Effector memory CD4-positive, alpha-beta T cell (primary cell): ENCODE results near the gene TTC24.
"Not testable (repeated sequence)": the region's sequence is repeated elsewhere in the genome, so short reads cannot be mapped to it uniquely, and the experiment has no call there.

Experiments used
- DNase-seq, 3 donors: peaks; one replicate each; pipeline ENCODE4 v3.0.0-alpha.2; 2020
- H3K27ac ChIP-seq: 2 replicates; pipeline ENCODE4 v1.7.0; 2013; ENCODE audit warnings: mild to moderate bottlenecking, low read length, moderate library complexity; ENCODE audit not compliant: insufficient read depth, poor library complexity, severe bottlenecking
- H3K27me3 ChIP-seq: replicated peaks from 2 replicates; pipeline ENCODE4 v1.7.0; 2013; ENCODE audit warnings: mild to moderate bottlenecking, low read length; ENCODE audit not compliant: insufficient read depth, control insufficient read depth, poor library complexity, severe bottlenecking
- H3K36me3 ChIP-seq: 2 replicates; pipeline ENCODE4 v1.7.0; 2013; ENCODE audit warnings: mild to moderate bottlenecking, low read length, moderate library complexity; ENCODE audit not compliant: control insufficient read depth, insufficient read depth
- H3K4me1 ChIP-seq: 2 replicates; pipeline ENCODE4 v1.7.0; 2013; ENCODE audit warnings: low read length, mild to moderate bottlenecking; ENCODE audit not compliant: control insufficient read depth, insufficient read depth, poor library complexity, severe bottlenecking
- H3K4me3 ChIP-seq: 2 replicates; pipeline ENCODE4 v1.7.0; 2013; ENCODE audit warnings: low read length, low read depth, mild to moderate bottlenecking; ENCODE audit not compliant: insufficient read depth, poor library complexity, severe bottlenecking
- H3K9me3 ChIP-seq: 2 replicates; pipeline ENCODE4 v1.7.0; 2013; ENCODE audit warnings: mild to moderate bottlenecking, low read length, moderate library complexity; ENCODE audit not compliant: control insufficient read depth

The TTC24 gene

GRCh38 chr1:156601892-156602291, 22.4 kb downstream of the TTC24 start:
- Histone ChIP-seq H3K36me3 (peaks cover 19% of the 10 kb centered on the region), H3K27me3 (no peaks in the 10 kb centered on the region), H3K27ac (peak overlapping the region; percentile 72), H3K4me3 (peak overlapping the region; percentile 79), H3K4me1 (peaks cover 5% of the 10 kb centered on the region), H3K9me3 (no peaks in the 10 kb centered on the region)
- no peak for DNase-seq

GRCh38 chr1:156602557-156602993, 23.1 kb downstream of the TTC24 start:
- H3K4me3 ChIP-seq: peak overlapping the region; percentile 4
- H3K27me3 ChIP-seq: no peaks in the 10 kb centered on the region
- peaks cover 5% of the 10 kb centered on the region for H3K4me1 ChIP-seq
- no peaks in the 10 kb centered on the region for H3K9me3 ChIP-seq
- H3K27ac ChIP-seq: no peak overlapping the region
- no peak for DNase-seq
- H3K36me3 ChIP-seq: peaks cover 13% of the 10 kb centered on the region

- not testable (repeated sequence) for H3K4me3 ChIP-seq, H3K27ac ChIP-seq
These were observed 27.8 kb downstream of the TTC24 start for GRCh38 chr1:156607344-156607743.

GRCh38 chr1:156608036-156608674, 28.6 kb downstream of the TTC24 start:
- H3K4me1 ChIP-seq: no peaks in the 10 kb centered on the region
- H3K27ac ChIP-seq: no peak overlapping the region
- no peaks in the 10 kb centered on the region for H3K9me3 ChIP-seq
- no peaks in the 10 kb centered on the region for H3K36me3 ChIP-seq
- DNase-seq: peak in 2 of 3 donors; percentile 14 to 43
- H3K27me3 ChIP-seq: no peaks in the 10 kb centered on the region
- no peak overlapping the region for H3K4me3 ChIP-seq

More at GRCh38 chr1:156607344-156607743, 27.8 kb downstream of the TTC24 start:
- H3K27me3 ChIP-seq, DNase-seq, H3K4me1 ChIP-seq, H3K9me3 ChIP-seq, H3K36me3 ChIP-seq: not testable (repeated sequence)

- H3K36me3 ChIP-seq: no peaks in the 10 kb centered on the region
- no peak overlapping the region for H3K27ac ChIP-seq
- H3K9me3 ChIP-seq: no peaks in the 10 kb centered on the region
- no peaks in the 10 kb centered on the region for H3K27me3 ChIP-seq
- H3K4me3 ChIP-seq: no peak overlapping the region
- no peaks in the 10 kb centered on the region for H3K4me1 ChIP-seq
- peak in 2 of 3 donors; percentile 19 to 43 for DNase-seq
These were observed 29.5 kb downstream of the TTC24 start for GRCh38 chr1:156608981-156609380.

GRCh38 chr1:156610072-156610471, 30.5 kb downstream of the TTC24 start:
- not testable (repeated sequence) for H3K4me3 ChIP-seq, H3K36me3 ChIP-seq, DNase-seq, H3K27ac ChIP-seq, H3K9me3 ChIP-seq, H3K4me1 ChIP-seq, H3K27me3 ChIP-seq

GRCh38 chr1:156612666-156613065, 33.1 kb downstream of the TTC24 start:
- H3K9me3 ChIP-seq: no peaks in the 10 kb centered on the region
- H3K4me3 ChIP-seq: no peak overlapping the region
- no peaks in the 10 kb centered on the region for H3K4me1 ChIP-seq
- H3K36me3 ChIP-seq: no peaks in the 10 kb centered on the region
- no peak overlapping the region for H3K27ac ChIP-seq
- no peak for DNase-seq
- H3K27me3 ChIP-seq: no peaks in the 10 kb centered on the region

GRCh38 chr1:156615946-156616345, 36.4 kb downstream of the TTC24 start:
- no peak overlapping the region for H3K27ac ChIP-seq
- no peak overlapping the region for H3K4me3 ChIP-seq
- DNase-seq: no peak
- no peaks in the 10 kb centered on the region for H3K36me3 ChIP-seq
- peaks cover 4% of the 10 kb centered on the region for H3K27me3 ChIP-seq
- H3K9me3 ChIP-seq: no peaks in the 10 kb centered on the region
- H3K4me1 ChIP-seq: no peaks in the 10 kb centered on the region

- H3K27me3 ChIP-seq: peaks cover 4% of the 10 kb centered on the region
- no peaks in the 10 kb centered on the region for H3K9me3 ChIP-seq
- DNase-seq: no peak
- H3K36me3 ChIP-seq: no peaks in the 10 kb centered on the region
- no peak overlapping the region for H3K27ac ChIP-seq
- H3K4me1 ChIP-seq: no peaks in the 10 kb centered on the region
- no peak overlapping the region for H3K4me3 ChIP-seq
These were observed 36.9 kb downstream of the TTC24 start for GRCh38 chr1:156616463-156616862.

GRCh38 chr1:156618853-156619581, 39.5 kb downstream of the TTC24 start, which contains the start of gene HAPLN2:
Gene HAPLN2 (plus strand): TSS chr1:156619415. CDS start chr1:156623491, 4,076 bp downstream.
- Histone ChIP-seq H3K9me3 (no peaks in the 10 kb centered on the region), H3K36me3 (no peaks in the 10 kb centered on the region), H3K27me3 (peaks cover 13% of the 10 kb centered on the region), H3K4me3 (no peak within 1 kb of the TSS), H3K27ac (no peak within 1 kb of the TSS), H3K4me1 (peaks cover 4% of the 10 kb centered on the region)
- no peak for DNase-seq
